Fibroblast of the conjunctiva (primary cell): Measurements from ENCODE around the gene OTOF.
A peak's percentile ranks its signal among the peaks of the same experiment; 100 is the strongest.

Source experiments
- DNase-seq: peaks from one replicate; pipeline ENCODE4 v3.0.0-alpha.2; 2010; ENCODE audit warnings: low read depth

OTOF gene

DNA sequence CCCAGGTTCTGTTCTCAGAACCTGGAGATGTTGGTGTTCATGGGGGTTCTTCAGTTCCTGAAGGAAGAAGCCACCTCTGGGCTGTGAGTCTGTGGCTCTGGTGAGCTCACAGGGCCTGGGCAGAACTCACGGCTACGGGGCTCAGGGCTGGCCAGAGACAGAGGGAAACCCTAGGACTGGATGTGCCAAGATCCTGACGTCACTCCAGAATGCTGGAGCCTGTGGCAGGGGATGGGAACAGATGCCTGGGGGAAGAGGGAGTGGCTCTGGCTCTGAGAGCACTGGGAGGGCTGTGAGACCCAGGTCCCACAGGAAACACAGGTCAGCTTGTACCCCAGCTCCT is at the start of gene OTOF:
OTOF (minus strand) TSS at position 214 of the 343 bp plus-strand sequence.
- peak; percentile 27 for DNase-seq

DNA sequence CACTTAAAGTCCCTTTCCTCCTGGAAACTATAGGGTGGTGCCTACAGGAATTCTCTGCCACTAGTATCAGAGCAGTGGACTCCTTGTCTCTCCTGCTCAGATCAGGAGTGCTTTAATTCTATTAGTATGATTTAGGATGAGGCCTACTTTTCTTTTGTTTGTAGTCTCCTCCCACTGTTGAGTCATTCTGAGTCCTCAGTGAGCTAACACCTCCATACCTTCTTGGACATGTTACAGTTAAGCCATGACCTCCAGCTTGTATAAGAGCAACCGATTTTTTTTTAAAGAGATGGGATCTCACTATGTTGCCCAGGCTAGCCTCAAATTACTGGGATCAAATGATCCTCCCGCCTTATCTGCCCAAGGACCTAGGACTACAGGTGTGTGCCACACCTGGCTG is 48.7 kb upstream of the OTOF start:
- DNase-seq = no peak

DNA sequence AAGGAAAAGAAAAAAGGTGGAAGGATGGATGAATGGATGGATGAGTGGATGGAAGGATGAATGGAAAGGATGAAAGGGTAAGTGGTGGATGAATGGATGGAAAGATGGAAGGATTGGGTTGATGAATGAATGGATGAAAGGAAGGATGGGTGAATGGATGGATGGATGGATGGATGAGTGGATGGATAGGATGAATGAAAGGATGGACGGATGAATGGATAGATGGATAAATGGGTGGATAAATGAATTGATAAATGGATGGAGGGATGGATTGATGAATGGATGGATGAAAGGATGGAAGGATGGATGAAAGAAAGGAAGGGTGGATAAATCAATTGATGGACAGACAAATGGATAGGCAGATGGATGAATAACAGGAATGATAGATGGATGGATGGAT is 48.2 kb upstream of the OTOF start:
- no peak for DNase-seq

DNA sequence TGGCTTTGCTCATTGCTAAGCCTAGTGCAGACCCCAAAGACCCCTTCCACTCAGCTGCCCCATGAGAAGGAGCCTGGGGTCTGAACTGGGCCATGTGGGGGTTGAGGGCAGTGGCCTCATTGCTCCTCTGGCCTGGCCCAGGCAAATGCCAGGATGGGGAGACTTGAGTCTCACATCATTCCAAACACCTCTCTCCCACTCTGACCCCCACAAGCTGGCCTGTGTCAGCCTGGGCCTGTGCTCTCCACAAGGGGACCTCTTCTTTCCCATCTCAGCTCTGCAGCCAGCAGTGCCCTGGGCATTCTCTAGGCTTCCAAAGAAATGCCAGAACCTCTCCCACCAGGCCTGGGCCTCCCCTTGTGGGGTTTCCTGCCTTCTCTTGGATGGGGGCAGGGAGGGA is 45.8 kb upstream of the OTOF start:
- DNase-seq = no peak

DNA sequence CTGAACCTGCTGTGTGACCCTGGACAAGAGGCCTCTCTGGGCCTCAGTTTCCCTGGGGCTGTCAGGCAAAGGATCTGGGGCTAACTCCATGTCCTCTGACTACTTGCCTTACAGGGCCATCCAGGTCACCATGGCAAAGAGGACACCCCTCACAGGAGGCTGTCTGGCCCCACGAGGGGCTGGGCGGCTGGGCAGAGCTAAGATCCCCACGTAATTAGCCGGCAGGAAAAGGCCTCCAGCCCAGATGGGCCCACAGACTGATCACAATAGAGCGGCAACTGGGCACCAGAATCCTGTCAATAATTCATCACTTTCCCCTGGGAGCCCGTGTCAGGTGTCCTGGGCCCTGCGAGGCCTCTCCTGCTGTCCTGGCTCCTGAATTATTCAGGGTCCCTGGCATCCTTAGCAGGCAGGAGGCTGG is 44.8 kb upstream of the OTOF start:
- DNase-seq = no peak

DNA sequence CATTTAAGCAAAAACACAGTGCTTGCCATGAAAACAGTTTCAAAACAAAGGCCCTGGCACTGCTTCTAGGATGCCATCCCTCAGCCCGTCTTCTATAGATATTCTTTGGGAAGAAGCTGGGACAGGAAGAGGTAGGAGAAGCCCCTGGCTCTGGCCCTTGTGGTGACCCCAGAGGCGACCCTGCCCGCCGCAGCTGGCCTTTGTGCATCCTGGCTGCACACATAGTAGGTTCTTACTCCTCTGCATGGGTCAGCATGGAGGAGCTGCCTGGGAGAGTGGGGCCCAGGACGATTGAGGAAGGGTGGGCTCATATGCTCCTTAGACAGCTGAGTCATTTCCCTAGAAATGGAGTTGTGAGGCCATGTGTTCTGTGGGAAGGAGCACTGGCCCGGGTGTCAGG is 44.4 kb upstream of the OTOF start:
- DNase-seq = no peak

DNA sequence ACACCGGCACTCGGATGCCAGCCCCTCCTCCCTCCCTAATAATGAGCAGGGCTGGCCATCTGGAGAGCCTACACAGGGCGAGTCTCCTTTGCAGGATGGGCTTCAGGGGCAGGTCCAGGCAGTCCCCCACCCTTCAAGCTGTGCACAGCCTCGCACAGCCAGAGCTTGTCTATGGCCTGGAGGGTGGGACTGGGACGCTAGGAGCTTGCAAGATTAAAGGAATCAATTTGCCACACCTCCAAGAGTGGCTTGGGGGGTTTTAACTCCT is 43.9 kb upstream of the OTOF start:
- DNase-seq = no peak

DNA sequence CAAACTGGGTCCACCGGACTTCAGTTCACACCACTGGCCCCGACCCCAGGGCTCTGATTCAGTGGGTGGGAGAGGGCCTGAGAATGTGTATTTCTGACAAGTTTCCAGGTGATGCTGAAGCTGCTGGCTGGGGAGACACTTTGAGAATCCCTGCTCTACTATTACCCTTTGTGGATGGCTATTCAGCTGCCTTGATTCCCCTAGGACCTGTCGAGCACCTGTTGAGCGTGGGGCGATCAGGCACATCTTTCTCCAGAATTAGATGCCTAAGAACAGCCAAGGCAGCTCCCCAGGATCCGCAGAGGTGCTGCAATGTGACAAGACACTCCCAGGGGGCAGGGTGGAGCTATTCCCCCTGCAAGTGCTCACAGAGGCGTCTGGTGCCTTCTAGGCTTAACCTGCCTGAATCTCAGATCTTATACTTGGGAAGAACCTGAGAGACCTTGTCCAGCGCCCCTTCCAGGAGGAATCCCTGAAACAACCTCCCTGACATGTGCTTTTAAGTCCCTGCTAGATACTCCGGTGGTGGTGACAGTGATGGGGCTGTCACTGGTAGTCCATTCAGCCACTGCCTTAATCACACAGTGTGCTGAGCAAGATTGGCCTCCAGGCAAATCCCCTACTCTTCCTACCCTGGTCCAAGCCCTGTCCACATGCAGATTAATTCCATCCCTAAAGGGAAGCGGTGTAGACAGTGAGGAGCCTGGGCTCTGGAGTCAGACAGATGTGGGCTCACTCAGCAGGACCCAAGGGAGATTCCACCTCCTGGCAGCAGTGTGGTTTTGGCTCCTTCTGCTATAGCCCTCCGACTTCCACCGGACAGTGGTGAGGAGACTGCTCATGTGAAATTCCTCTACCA is 43.4 kb upstream of the OTOF start:
- DNase-seq = no peak

DNA sequence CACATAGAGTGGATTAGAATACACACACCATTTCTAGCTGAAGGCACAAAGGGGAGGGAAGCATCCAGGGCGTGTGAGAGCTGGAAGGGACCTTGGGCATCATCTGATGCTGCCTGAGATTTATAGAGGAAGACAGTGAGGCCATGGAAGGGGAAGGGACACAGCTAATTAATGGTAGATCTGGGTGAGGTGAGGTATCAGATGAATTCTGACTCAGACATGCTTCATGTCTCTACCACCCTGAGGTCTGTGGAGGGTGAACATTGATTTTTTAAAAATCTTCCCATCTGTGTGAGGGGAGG is 42.2 kb upstream of the OTOF start:
- DNase-seq = no peak

DNA sequence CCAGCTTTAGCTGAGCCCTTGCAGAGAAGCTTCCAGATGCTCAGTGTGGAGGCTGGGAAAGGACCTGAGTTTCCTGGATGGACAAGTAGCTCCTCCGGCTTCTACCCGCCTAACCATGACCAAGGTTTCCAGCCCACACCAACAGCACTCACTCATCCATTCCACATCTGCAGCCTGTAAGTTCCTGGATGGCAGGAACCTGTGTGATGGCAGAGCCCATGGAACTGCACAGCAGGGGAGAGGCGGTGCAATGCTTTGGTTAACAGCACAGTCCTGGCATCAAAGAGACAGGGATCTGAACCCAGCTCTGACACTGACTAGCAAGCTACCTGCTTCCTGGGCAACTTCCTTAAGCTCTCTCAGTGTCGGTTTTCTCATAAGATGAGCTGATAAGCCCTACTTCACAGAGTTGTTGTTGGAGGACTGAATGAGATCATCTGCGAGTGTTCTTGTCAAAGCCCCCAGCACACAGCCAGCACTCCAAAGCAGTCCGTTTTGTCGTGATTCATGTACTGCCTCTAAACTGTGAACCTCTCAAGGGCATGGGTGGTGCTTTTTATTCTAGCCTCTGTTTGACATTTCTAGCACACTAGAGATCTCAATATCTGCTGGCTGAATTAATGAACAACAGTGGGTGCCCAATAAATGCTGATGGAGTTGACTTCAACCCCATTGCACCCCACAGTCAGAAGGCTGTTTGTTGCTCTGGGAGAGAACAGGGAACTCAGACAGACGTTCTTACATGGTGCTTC is 41.6 kb upstream of the OTOF start:
- no peak for DNase-seq

DNA sequence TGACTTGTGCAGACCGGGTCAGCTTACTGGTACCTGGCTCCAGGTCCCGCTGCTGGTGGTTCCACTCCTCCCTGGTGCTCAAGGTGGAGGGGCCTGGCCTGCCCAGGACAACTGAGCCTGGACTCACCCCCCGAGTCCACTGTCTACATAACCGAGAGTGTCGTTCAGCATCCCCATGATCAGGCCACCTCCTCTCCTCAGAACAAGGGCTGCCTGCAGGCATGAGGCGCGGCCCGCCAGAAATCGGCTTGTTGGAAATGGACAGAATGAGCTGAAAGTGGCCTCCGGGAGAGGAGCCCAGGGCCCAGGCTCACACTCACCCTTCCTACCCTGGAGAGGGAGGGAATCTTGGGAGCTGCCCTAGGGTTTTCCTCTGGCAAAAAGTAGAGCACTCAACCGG is 38.9 kb upstream of the OTOF start:
- no peak for DNase-seq

DNA sequence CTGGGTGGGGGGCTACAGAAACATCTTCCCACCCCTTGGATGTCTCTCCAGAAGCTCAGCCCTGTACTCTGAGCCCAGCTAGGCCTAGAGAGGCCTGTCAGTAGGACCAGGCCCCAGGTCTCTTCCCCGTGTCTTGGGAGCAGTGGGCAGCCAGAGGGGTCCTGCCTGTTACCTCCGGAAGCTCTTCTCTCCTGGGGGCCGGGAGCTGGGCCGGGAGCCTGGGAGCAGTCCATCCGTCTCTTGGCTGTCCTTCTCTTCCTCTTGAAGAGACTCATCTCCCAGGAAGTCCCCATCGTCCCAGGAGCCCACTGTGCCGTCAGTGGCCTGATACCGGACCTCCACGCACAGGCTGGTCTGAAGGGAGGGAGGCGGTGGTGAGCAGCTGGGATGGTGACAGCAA is 38.3 kb upstream of the OTOF start:
- DNase-seq = no peak

DNA sequence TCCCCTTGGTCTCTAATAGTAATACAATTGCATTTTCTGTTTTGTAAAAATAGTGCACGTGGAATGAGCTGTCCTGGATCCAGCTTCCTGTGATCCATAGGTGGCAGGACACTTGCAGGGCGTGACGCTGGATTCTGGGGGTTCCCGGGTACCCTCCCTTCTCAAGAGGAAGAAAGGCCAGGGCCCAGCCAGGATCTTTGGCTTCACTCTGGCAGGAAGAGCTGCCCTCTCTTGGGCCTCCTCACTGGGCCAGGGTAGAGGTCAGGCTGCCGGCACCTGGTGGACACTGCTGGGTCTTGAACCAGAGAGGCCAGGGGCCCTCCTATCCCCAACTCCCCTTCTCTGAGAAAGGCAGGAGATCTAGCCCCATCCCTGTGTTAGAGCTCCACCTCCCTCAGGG is 37.8 kb upstream of the OTOF start:
- DNase-seq = no peak

DNA sequence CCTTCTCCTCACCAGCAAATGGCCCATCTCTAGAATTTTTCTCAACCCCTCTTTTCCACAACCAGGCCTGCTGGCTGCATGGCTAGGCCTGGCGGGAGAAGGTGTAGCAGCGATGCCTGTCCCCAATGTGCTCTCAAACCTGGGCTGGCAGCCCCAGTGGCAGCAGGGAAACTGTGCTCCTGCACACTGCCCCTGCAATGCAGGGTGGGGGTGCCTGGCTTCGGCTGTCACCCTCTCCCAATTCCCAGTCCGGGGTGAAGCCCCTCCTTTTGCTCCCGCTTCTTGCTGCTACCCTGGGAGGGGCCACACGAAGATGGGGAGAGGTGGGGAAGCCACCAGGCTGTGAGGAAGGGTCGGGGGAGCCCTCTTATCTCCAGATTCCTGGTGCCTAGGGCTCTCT is 36.1 kb upstream of the OTOF start:
- DNase-seq = no peak

DNA sequence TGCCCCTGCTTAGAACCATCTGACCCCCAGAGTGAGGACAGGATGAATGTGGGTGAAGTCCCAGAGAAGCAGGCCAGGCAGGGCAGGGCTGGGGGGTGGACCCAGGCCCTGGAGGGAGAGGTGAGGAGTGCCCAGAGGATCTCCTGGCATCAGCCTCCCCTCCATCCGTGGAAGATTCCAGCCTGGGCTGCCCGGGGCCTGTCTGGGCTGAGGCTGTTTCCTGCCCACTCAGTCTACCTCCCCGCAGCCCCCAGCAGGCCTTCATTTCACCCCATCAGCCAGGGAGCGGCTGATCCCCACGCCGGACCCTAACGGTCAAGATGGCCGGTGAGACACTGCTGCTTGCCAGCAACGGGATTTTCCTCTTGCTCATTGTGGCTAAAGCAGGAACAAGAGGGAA is 35.3 kb upstream of the OTOF start:
- DNase-seq = no peak

DNA sequence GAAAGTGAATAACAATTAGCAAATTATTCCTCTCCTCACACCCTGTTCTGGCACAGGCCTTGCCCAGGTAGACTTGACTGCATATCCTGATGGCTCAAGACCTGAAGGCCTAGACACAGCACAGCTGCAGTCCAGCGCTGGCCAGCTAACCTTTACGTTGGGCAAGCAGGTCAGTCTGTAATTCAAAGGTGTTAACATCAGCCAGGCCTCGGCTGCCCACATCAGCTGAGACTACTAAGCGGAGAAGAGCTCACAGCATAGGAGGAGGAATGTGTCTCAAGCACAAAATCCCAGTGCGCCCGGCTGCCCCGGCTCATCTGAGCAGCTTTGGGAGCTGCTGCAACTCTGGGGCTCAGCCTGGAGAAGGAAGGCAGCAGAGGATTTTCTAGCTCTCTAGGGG is 33.5 kb upstream of the OTOF start:
- DNase-seq = no peak

DNA sequence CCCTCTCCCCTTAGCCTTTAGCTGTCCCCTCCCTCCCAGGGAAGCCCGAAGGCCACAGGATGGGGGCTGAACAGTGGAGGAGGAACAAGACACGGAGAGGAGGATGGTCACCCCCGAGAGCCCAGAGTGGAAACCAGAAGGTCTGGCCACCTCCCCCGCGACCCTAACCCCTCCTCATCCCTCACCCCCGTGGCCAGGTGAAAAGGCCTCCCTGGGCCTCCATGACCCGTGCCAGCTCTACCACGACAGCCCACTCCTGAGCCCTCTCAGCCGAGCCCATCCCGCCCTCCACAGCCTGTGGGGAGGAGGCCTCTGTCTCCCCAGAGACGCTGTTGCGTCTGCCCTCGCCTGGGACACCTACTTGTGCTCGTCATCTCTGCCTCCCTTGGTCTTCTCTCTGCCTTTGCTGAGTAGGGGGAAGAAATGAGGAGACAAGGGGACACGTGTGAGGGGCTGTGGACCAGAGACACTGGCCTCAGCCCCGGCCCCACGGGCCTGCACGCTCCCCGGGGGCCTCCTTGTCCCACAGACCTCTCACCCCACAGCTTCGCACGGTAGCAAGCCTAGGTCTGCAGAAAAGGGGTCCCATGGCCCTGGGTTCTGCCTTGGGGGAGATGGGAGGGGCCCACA is 32.5 kb upstream of the OTOF start:
- DNase-seq = no peak

DNA sequence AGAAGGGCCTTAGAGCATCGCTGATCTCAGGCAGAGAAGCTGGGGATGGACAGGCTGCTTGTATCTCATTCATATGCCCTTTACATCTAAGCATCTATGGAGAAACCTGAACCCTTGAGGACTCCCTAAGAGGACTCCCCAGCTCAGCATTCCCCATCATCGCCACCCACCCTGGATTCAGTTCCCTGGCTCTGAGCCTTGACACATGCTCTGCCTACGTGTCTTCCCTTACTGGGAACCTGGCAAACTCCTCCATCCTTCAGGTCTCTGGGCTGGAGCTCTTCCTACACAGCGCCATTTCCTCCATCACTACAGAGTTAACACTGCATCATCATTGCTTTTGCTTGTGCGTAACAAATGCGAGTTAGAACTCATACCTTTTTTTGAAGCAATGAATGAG is 31.2 kb upstream of the OTOF start:
- no peak for DNase-seq

DNA sequence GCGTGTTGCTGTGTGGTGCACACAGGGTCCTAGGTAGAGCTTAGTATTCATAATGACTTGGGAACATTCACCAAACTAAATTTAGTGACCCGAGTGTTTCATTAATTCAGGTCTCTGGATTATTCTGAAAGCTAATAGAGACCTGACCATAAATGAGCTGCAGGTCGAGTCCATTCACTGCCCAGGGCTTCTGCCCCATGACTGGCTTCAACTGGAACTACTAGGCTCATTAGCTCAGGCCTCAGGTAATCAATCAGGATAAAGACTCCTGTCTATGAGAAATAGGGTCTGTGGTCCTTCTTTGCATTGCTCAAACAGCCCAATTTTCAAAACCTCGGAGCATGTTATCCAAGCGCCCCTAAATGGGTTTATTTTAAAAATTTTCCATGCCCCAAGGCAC is 30.0 kb upstream of the OTOF start:
- DNase-seq = no peak

DNA sequence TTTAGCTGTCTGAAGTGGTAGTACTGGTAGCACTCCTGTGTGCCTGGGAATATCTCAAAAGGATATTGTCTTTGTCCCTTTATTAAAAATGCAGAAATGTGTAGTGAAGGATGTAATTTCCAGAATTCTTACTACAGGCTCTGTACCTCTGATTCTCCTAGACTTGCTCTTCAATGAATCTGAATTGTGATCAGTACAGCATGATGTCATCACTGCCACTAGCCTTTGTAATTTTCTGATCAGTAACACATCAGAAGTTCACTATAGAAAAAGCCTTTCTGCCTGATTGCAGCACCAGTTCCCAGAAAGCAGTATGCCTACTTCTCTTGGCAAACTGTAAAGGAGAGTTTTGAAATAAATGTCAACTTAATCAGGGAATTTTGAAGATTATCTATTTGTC is 29.2 kb upstream of the OTOF start:
- no peak for DNase-seq

DNA sequence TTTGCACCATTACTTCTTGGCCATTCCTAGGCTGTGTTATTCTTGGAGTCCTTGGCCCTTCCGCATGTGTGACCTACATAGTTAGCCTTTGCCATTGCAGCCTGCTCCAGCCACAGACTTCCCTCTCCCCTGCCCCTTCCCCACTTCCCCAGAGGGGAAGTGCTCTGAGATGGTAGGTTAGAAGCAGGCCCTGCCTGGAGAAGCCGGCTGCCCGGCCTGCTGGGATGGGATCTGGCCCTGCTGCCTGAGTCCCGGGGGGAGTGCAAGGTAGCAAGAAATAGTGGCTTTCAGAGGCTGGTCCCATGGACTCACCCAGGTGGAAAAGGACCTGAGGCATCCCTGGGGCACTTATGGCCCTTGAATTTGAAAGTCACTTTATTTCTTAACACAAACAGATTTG is 28.4 kb upstream of the OTOF start:
- DNase-seq = no peak

DNA sequence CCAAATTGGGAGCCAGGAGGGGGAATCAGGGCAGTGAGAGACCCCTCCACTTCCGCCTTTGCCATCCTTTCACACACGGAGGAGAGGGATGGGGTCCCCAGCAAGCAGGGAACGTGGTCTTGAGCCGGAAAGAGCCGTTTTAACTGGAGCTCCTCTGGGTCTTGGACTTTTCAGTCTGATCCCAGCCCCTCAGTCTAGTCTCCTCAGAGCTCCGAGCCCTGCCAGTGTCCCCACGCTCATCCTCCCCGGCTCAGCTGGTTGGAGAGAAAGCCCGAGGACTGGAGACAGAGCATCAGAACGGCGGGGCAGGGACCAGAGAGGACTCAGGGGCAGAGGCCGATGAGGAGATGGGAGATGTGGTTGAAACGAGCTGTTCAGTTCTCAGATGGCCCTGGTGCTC is 26.1 kb upstream of the OTOF start:
- DNase-seq = no peak

DNA sequence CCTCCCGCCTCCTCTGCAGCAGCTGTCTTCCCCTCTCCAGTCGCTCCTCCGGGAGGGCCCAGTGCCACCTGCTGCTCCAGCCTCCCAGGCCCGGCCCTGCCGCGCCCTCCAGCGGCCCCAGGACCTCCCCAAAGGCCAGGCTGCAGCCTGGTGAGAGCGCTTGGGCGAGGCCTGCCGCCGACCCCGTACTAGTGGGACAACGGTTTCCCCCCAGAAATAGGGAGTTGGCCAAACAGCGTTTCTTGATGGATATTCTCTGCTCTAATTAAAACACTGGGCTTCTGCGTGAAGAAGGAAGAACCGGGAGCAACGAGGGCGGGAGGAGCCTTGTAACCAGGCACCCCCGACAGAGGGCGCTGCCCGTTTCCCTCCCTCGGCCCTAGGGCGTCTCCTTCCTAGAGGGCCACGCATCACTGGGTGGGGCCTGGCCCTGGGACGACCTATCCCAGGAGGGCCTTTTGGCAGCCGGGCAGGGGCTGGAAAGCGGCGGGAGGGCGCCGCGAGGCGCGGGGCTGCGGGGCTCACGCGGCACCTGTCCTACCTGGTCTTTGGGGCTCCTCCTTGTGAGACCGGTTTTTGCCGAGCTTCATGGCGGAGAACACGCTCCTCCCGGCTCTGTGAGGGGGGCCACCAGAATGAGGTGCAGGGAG is 25.4 kb upstream of the OTOF start:
- DNase-seq = peak; percentile 32
